SJSA1 (cell line): ENCODE results near the gene ERBB2. TPM values are rescaled to one million over a fixed set of nuclear protein-coding genes. Genes with fewer than 3 reads are reported as not detected.

Source experiments
- DNase-seq, 2 experiments: peaks; one replicate each; pipeline ENCODE4 v3.0.0-alpha.2; 2015 to 2020; ENCODE audit warnings: low spot score in 2 of 2, low read depth in 1 of 2
- H3K27ac ChIP-seq: fragments of 250-450 bp; sonication (Bioruptor Pico); 2 replicates; pipeline ENCODE4 v1.5.1; 2020; ENCODE audit warnings: mild to moderate bottlenecking, moderate library complexity
- H3K27me3 ChIP-seq: fragments of 250-450 bp; sonication (Bioruptor Pico); replicated peaks from 2 replicates; pipeline ENCODE4 v1.5.1; 2020; ENCODE audit warnings: mild to moderate bottlenecking, moderate library complexity
- H3K36me3 ChIP-seq: fragments of 250-450 bp; sonication (Bioruptor Pico); 2 replicates; pipeline ENCODE4 v1.5.1; 2020; ENCODE audit warnings: mild to moderate bottlenecking
- H3K4me1 ChIP-seq: fragments of 250-450 bp; sonication (Bioruptor Pico); replicated peaks from 2 replicates; pipeline ENCODE4 v1.6.1; 2021; ENCODE audit warnings: mild to moderate bottlenecking
- H3K4me3 ChIP-seq: fragments of 250-450 bp; sonication (Bioruptor Pico); 2 replicates; pipeline ENCODE4 v1.5.1; 2020; ENCODE audit warnings: mild to moderate bottlenecking
- H3K9me3 ChIP-seq: fragments of 250-450 bp; sonication (Bioruptor Pico); replicated peaks from 2 replicates; pipeline ENCODE4 v1.5.1; 2020; ENCODE audit warnings: mild to moderate bottlenecking
- total RNA-seq: library from RNA; depleted of rRNA; stranded (reverse); fragments of >200 nt; shearing (Covaris generic); gene quantifications from 2 replicates; pipeline ENCODE4 v1.2.3, GENCODE V29; 2014

The ERBB2 gene
- total RNA-seq, 1 experiment from 2014 or later: 26.8 TPM

DNA sequence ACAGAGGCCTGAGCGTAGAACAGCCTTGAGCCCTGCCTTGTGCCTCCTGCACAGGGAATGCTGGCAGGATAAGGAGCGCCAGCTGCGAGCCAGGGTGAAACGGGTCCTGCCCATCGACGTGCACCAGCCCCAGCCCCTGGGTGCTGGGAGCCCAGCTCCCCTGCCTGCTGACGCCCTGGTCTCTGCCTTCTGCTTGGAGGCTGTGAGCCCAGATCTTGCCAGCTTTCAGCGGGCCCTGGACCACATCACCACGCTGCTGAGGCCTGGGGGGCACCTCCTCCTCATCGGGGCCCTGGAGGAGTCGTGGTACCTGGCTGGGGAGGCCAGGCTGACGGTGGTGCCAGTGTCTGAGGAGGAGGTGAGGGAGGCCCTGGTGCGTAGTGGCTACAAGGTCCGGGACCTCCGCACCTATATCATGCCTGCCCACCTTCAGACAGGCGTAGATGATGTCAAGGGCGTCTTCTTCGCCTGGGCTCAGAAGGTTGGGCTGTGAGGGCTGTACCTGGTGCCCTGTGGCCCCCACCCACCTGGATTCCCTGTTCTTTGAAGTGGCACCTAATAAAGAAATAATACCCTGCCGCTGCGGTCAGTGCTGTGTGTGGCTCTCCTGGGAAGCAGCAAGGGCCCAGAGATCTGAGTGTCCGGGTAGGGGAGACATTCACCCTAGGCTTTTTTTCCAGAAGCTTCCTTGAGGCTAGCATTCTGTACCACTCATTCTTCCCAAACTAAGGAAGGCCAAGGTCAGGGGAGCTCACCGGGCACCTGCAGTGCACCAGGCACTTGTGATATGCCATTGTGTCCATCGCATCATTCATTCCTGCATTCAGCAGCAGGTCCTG lies 29.7 kb upstream of the ERBB2 start:
- no peak overlapping the region for H3K27ac ChIP-seq
- no peak for DNase-seq
- no peaks in the 10 kb centered on the region for H3K36me3 ChIP-seq
- peaks cover 44% of the 10 kb centered on the region for H3K27me3 ChIP-seq
- H3K4me1 ChIP-seq: peaks cover 11% of the 10 kb centered on the region
- H3K9me3 ChIP-seq: 0 out of 2 replicates have a peak, but pooled peaks cover 2% of the 10 kb centered on the region
- H3K4me3 ChIP-seq: no peak overlapping the region

DNA sequence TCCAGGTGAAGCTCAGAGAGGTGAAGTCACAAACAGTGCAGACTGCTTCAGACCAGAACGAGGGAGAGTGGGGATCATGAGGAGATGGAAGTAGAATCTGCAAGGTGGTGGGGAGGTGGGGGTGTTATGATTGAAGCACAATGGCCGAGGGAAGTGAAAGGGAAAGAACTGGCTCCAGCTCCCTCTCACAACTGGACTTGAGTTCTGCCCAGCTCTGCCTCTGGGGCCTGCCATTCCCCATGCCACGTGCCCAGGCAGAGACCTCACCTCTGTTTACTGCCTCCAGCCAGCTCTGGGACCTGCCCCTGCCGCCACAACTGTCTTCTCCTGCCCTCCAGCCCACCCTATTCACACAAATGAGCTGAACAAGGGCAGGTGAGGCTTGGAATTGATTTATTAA lies 29.1 kb upstream of the ERBB2 start:
- H3K36me3 ChIP-seq: no peaks in the 10 kb centered on the region
- DNase-seq: no peak
- no peak overlapping the region for H3K27ac ChIP-seq
- H3K9me3 ChIP-seq: 0 out of 2 replicates have a peak, but pooled peaks cover 2% of the 10 kb centered on the region
- peaks cover 43% of the 10 kb centered on the region for H3K27me3 ChIP-seq
- H3K4me3 ChIP-seq: no peak overlapping the region
- H3K4me1 ChIP-seq: peaks cover 10% of the 10 kb centered on the region

DNA sequence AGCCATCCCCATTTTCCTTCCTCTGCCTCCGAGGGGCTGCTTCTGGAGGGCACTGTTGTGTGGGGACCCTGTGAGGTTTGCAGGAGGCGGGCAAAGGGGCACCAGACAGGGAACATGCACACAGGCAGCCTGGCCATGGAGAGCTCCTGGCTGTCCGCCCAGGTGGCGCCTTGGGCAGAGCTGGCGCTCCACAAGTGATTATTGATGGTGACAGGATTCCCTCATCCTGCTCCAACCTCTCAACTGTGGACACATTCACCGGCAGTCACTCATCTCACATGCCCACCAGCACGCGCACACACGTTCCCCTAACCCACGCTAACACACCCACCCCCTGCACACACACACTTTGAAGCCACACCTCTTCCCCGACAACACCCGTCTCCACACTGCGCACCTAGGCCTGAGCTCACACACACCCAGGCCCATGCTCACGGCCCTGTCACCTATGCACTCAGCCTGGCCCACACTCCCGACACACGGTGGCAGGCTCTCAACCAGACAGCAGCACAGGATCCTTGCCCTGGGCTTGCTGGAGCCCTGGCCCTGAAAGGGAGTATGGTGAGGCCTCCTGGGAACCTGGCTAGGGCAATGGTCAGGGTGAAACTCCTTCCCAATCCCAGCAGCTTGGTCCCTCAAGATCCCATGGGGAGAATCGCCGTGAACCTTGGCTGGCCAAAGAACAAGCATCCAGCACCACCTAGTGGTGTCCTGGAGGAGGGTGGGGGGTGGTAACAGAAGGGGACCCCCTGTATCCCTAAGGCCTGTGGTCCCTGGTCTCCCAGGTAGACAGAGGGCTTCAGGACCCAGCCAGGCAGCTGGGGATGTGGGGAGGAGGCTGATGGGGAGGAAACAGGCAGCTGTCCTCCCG lies 28.0 kb upstream of the ERBB2 start:
- Histone ChIP-seq H3K4me1 (peaks cover 7% of the 10 kb centered on the region), H3K4me3 (no peak overlapping the region), H3K36me3 (0 out of 2 replicates have a peak, but pooled peaks cover 3% of the 10 kb centered on the region), H3K27ac (no peak overlapping the region), H3K27me3 (peaks cover 32% of the 10 kb centered on the region), H3K9me3 (0 out of 2 replicates have a peak, but pooled peaks cover 2% of the 10 kb centered on the region)
- no peak for DNase-seq

DNA sequence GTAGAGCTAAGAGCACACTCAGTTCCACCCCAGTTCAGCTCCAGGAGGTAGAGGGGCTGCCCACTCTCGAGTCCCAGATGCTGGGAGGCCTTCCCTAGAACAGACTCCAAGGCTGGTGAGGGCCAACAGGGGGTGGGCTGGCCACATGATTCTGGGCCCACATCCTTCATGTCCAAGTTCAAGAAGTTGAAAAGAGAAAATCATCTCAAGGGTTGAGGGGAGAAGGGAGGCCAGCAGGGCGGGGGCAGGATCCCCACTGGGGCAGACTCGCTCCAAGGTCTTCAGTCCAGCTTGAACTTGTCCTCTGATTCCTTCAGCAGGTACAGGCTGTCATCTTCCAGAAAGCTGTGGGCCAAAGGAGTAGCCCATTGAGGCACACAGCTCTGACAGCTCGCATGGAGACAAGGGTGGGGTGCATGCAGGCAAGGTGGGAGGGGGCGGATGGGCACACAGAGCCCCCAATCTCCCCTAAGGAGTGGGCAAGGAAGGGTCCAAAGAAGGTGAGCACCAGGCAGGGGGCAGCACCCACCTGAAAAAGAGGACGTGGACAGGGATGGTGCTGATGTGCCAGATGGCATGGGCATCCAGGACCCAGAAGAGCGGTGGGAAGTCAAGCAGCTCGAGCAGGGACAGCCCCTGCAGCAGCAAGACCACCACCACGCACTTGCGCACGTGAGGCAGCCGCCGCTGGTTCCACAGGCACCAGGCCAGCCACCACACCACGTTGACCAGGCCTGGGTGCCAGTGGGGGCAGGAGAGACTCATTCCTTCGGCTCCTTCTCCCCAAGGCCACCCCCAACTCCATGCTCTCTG lies 27.1 kb upstream of the ERBB2 start:
- DNase-seq: no peak
- H3K27ac ChIP-seq: no peak overlapping the region
- H3K4me1 ChIP-seq: peaks cover 7% of the 10 kb centered on the region

DNA sequence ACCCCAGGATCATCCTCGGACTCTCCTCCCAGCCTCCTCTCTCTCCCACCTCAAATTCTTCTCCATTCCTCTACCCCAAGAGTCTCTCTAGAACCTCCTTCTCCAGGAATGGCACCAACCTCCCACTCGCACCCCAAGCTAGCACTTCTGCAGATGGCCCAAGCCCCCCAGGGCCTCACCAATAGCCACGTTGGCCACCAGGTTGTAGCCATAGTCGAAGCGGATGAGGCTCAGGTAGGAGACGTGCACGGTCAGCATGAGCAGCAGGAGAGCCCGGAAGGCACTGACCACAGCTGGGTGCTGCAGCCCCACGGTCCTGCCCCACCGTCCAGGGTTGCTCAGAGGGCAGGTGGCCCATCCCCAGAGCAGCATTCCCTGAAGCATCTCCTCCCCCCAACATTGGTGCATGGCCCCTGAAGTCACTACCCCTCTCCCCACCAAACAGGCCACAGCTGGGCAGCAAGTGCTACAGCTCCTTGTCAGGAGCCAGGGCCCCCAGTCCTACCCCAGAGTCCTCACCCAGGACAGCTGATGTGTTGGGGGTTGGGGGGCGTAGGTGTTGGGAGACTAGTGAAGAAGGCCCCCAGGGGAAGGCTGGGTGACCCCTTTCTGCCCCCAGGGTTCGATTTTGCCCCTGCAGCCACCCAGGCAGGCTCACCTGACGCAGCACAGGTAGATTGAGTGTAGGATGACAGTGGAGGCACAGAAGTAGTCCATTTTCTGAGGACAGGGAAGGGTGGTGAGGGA lies 26.4 kb upstream of the ERBB2 start:
- Histone ChIP-seq H3K4me3 (no peak overlapping the region), H3K9me3 (no peaks in the 10 kb centered on the region), H3K36me3 (0 out of 2 replicates have a peak, but pooled peaks cover 3% of the 10 kb centered on the region), H3K4me1 (peaks cover 2% of the 10 kb centered on the region), H3K27me3 (peaks cover 21% of the 10 kb centered on the region), H3K27ac (no peak overlapping the region)
- no peak for DNase-seq

More for the DNA sequence above, 27.1 kb upstream of the ERBB2 start:
- H3K27me3 ChIP-seq: peaks cover 26% of the 10 kb centered on the region
- H3K9me3 ChIP-seq: 0 out of 2 replicates have a peak, but pooled peaks cover 2% of the 10 kb centered on the region
- no peak overlapping the region for H3K4me3 ChIP-seq
- H3K36me3 ChIP-seq: 0 out of 2 replicates have a peak, but pooled peaks cover 3% of the 10 kb centered on the region

DNA sequence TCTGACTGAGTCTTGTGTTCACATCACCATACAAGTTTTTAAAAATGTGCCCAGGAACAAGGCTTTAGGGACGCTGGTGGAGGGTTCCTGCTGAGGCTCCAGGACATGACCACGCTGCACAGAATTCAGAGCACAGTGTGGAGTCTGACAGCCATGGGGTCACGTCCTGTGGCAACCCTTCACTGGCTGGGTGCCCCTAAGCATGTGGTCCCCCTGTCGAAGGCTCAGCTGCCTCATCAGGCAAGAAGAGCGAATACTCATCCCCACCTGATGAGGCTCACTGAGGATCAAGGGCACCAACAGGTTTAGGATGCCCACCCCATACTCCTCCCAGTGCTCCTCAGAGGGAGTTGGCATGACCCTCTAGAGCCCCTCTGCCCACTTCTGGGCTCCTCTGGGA lies 25.7 kb upstream of the ERBB2 start:
- H3K27ac ChIP-seq: no peak overlapping the region
- no peaks in the 10 kb centered on the region for H3K9me3 ChIP-seq
- no peak overlapping the region for H3K4me3 ChIP-seq
- peaks cover 16% of the 10 kb centered on the region; the same call in 1 of the 2 replicates for H3K27me3 ChIP-seq
- 0 out of 2 replicates have a peak, but pooled peaks cover 3% of the 10 kb centered on the region for H3K36me3 ChIP-seq
- no peaks in the 10 kb centered on the region for H3K4me1 ChIP-seq
- DNase-seq: no peak

DNA sequence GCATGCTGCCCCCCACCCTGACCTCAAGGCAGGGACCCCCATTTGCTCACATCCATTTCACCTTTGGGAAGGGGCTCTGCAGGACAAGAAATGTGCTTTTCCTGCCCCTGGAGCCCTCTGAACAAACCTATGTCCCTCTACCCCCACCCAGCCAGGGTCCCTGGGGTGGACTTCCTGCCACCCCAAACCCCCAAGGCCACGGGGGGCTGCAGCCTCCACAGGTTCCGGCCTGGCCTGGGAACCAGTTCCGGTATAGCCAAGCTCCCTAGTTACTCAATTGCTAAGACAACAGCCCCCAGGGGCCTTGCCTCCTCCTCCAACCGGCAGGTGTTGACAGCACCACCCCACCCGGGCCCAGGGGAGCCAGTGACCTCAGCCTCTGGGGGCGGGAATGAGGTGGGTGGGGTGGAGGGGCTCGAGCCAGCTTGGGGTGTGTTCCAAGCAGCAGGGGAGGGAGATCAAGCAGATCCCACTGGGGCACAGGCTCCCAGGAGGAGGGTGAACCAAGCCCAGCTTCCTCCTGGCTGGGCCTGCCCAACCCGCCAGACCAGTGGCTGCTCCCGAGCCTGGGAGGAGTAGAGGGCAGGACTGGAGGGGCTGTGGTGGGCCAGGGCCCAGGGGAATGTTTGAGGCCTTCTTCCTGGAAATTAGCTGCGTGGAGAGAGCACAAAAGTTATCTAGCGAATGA lies 25.0 kb upstream of the ERBB2 start:
- no peaks in the 10 kb centered on the region for H3K4me1 ChIP-seq
- H3K4me3 ChIP-seq: no peak overlapping the region
- DNase-seq: no peak
- peaks cover 13% of the 10 kb centered on the region; the same call in 1 of the 2 replicates for H3K27me3 ChIP-seq
- 0 out of 2 replicates have a peak, but pooled peaks cover 3% of the 10 kb centered on the region for H3K36me3 ChIP-seq
- no peaks in the 10 kb centered on the region for H3K9me3 ChIP-seq
- H3K27ac ChIP-seq: no peak overlapping the region

DNA sequence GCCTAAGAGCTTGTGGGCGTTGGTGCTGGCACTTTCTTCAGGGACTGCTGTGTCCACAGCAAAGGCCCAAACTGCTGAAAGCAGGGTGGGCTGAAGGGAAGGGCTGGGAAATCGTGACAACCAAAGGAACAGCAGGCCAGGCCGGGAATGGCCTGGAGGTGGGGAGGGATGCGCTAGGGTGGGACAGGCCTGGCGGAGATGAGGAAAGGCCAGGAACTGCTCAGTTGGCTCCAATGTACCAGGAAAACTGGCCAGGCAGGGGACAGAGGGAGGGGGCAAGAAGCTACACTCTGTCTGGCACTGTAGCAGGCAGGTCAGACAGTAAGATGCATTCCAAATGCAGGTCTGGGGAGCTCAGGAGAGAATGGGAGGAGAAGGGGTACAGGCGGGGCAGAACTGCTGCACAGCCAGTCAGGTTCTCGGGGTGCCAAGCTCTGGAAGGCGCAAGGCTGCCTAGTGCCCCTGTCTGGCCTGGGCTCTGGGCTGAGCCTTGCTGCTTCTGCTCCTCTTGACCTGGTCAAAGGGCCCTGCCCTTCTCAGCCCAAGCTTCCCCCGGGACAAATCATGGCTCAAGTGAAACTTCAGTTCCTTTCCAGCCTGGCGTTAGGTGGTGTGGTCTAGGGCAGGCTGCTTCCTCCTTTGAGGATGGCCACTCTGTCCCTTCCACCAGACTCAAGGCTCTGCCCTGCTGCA lies 24.3 kb upstream of the ERBB2 start:
- Histone ChIP-seq H3K27ac (no peak overlapping the region), H3K27me3 (peaks cover 12% of the 10 kb centered on the region; the same call in 1 of the 2 replicates), H3K4me1 (no peaks in the 10 kb centered on the region), H3K9me3 (no peaks in the 10 kb centered on the region), H3K4me3 (no peak overlapping the region), H3K36me3 (0 out of 2 replicates have a peak, but pooled peaks cover 3% of the 10 kb centered on the region)
- no peak for DNase-seq

DNA sequence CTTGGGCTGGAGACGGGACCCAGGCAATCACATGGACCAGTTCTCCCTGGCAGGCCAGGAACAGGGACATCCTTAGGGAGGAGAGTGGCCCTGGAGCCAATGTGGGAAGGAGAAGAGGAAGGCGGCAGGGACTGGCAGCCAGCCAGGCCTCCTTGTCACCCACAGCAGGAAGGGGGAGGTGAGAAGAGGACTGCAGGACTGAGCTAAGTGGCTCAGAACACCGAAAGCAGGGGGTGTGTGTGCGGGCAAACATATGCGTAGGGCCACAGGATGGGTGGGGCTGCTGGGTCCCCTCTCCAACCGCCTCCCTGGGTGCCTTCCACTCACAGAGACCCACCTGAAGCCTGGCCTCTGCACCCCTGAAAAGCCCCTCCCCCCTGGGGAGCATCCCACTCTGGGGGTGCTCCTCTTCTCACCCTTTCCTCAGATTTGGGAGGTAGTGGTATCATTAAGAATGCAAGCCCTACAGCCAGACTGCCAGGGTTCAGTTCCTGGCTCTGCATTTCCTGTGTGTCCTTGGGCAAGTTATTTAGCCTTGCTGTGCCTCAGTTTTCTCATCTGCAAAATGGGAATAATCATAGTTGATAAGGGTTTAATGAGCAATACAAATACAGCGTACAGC lies 23.6 kb upstream of the ERBB2 start:
- Histone ChIP-seq H3K4me1 (no peaks in the 10 kb centered on the region), H3K9me3 (no peaks in the 10 kb centered on the region), H3K36me3 (0 out of 2 replicates have a peak, but pooled peaks cover 3% of the 10 kb centered on the region), H3K4me3 (no peak overlapping the region), H3K27me3 (peaks cover 6% of the 10 kb centered on the region; the same call in 1 of the 2 replicates), H3K27ac (no peak overlapping the region)
- no peak for DNase-seq

DNA sequence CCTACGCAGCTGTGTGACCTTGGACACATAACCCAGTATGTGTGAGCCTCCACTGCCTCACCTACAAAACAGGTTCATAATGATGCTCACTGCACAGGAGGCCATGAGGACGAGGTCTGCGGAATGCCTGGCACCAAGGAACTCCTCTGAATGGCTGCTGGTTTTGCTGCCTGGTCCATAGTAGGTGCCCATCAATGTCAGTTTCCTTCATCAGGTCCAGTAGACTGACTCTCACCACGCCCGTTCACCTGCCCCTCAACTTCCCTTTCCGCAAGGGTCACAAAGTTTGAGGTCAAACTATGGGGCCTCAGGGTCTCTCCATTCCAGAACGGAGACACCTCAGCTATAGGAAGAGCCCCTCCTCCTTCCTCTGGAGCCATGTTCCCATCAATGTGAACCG lies 22.8 kb upstream of the ERBB2 start:
- no peak overlapping the region for H3K27ac ChIP-seq
- H3K4me3 ChIP-seq: no peak overlapping the region
- no peak for DNase-seq
- no peaks in the 10 kb centered on the region for H3K9me3 ChIP-seq
- H3K4me1 ChIP-seq: no peaks in the 10 kb centered on the region
- 0 out of 2 replicates have a peak, but pooled peaks cover 3% of the 10 kb centered on the region for H3K36me3 ChIP-seq
- no peaks in the 10 kb centered on the region for H3K27me3 ChIP-seq

DNA sequence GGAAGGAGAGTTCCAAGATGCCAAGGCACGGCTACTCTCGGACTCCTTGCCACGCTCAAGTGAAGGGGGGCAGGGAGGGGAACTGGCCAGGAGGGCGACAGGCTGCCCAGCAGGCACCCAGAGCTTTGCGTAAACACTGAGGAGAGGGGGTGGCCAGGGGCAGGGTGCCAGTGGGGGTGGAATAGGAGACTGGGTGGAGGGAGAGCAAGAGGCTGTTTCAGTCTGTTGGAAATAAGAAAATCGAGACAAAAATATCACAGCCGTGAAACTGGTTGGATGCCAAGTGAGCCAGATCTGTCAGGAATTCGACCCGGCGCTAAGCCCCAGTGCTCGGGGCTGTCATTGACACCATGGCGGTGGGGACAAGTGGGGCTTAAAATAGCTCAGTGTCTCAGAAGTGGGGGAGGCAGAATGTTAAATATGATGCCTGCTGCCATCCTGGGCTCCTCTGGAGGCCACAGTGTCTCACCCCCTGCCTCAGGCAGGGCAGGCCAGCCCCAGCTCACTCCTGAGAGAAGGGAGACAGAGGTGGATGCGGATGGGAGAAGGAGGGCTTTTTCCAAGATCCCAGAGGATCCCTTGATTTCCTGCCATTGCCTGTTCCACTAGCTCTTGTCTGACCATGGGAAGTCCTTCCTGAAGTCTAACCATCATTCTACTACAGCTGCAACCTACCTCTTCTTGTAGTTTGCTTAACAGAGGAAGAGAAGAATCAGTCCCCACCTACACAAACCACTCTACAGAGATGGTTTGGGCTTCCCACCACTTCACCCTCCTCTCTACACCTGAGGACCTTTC lies 22.1 kb upstream of the ERBB2 start:
- no peak overlapping the region for H3K4me3 ChIP-seq
- 0 out of 2 replicates have a peak, but pooled peaks cover 3% of the 10 kb centered on the region for H3K36me3 ChIP-seq
- H3K9me3 ChIP-seq: no peaks in the 10 kb centered on the region
- no peaks in the 10 kb centered on the region for H3K27me3 ChIP-seq
- DNase-seq: no peak
- no peaks in the 10 kb centered on the region for H3K4me1 ChIP-seq
- no peak overlapping the region for H3K27ac ChIP-seq
